ENCODE measurements around the gene RABGGTA. TPM values are rescaled to one million over a fixed set of nuclear protein-coding genes. Genes with fewer than 3 reads are reported as not detected.

The RABGGTA gene
- total RNA-seq, 1 experiment from 2014 or later = 27.1 TPM

DNA sequence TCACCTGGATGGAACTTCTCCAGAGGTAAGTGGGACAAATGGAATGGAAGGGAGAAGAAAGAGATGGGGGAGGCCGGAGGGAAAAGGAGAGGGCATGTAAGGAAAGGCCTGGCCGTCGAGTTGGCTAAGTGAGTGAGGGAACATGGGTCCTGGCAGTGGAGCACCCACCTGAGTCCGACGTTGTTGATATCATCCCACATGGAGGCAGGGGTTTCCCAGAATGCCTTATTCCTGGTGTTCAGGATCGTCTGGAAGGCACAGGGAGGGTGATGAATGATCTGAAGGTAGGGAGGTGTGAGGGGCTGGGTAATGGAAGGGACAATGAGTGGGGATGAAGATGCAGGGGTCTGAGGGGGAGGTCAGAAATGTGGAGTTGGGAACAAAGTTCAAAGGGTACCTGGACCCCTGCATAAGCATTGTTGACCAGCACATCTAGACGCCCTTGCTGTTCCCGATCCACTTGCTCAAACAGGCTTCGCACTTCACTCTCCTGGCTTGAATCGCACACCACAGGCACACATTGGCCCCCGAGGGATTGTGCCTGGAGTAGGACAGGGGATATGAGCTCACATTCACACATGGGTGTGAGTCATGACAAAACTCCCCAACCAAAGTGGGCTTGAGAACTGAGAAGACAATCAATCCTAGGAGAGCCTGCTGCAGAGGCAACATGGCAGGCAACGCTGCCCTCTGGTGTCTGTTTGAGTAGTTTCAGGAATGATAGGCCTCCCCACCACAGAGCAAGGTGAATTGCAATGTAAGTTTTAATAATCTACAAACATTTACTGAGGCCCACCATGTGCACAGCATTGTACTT is 25.2 kb upstream of the RABGGTA start:
- Mint-ChIP-seq H3K4me3 (ENCODE audit: unreplicated experiment) (no peak overlapping the region), H3K36me3 (ENCODE audit: insufficient read depth, unreplicated experiment) (peaks cover 37% of the 10 kb centered on the region), H3K9me3 (ENCODE audit: unreplicated experiment) (no peaks in the 10 kb centered on the region), H3K27me3 (ENCODE audit: insufficient read depth, unreplicated experiment) (no peaks in the 10 kb centered on the region), H3K27ac (ENCODE audit: unreplicated experiment) (peak overlapping the region; percentile 14), H3K4me1 (ENCODE audit: low read depth, unreplicated experiment) (peaks cover 15% of the 10 kb centered on the region)
- no peaks in the 10 kb centered on the region for H3K27me3 ChIP-seq (replicated peaks; ENCODE audit: control insufficient read depth, insufficient read depth, low read length)
- BruUV-seq (replicated peaks) = no TSS peak
- H3K9me3 ChIP-seq = no peaks in the 10 kb centered on the region
- POLR2A ChIA-PET = interaction anchor here (0.9 to 2.0 kb wide), 3 partner anchors 12 to 54 kb away, joined by 3 to 32 read pairs (median 4); partner anchors contain the start of genes RABGGTA and TINF2
- no peak overlapping the region for H3K4me3 ChIP-seq (ENCODE audit: low read depth, low read length)
- peaks cover 4% of the 10 kb centered on the region for H3K36me3 ChIP-seq (ENCODE audit: control insufficient read depth, insufficient read depth, low read length)
- peaks cover 5% of the 10 kb centered on the region for H3K4me1 ChIP-seq
- intact Hi-C loops (cut with micrococcal nuclease; ENCODE audit: unreplicated experiment) = loop anchor here (1.0 kb wide), 3 partner anchors 25 to 80 kb away; partner anchors contain the start of genes MDP1 and RABGGTA
- TF ChIP-seq, protein P1, sequence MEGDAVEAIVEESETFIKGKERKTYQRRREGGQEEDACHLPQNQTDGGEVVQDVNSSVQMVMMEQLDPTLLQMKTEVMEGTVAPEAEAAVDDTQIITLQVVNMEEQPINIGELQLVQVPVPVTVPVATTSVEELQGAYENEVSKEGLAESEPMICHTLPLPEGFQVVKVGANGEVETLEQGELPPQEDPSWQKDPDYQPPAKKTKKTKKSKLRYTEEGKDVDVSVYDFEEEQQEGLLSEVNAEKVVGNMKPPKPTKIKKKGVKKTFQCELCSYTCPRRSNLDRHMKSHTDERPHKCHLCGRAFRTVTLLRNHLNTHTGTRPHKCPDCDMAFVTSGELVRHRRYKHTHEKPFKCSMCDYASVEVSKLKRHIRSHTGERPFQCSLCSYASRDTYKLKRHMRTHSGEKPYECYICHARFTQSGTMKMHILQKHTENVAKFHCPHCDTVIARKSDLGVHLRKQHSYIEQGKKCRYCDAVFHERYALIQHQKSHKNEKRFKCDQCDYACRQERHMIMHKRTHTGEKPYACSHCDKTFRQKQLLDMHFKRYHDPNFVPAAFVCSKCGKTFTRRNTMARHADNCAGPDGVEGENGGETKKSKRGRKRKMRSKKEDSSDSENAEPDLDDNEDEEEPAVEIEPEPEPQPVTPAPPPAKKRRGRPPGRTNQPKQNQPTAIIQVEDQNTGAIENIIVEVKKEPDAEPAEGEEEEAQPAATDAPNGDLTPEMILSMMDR (IDR thresholded peaks at IDR 0.05; ENCODE audit: insufficient read depth in 1 of 2, low read depth in 1 of 2, low read length in 1 of 2, severe bottlenecking in 1 of 2, unreplicated experiment in 1 of 2) = peak; percentile 69 to 72
- peak; percentile 67 to 69 for DNase-seq
- CTCF ChIA-PET = interaction anchor here (0.7 to 5.8 kb wide), 8 partner anchors 11 to 135 kb away, joined by 3 to 157 read pairs (median 8); partner anchors contain the start of genes CHMP4A, CIDEB, RABGGTA and TINF2

DNA sequence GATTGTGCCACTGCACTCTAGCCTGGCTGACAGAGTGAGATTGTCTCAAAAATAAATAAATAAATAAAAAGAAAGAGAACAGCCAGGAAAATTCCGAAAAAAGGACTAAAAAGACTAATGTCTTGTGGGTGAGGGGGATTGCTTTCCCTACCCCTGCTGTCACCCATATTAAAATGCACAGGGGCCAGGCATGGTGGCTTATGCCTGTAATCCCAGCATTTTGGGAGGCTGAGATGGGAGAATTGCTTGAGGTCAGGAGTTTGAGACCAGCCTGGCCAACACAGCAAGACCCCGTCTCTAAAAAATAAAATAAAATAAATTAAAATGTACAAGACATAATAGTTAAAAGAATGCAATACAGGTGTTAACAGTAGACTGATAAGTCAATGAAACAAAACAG is 22.1 kb upstream of the RABGGTA start:
- DNase-seq = no peak
- intact Hi-C loops (cut with micrococcal nuclease; ENCODE audit: unreplicated experiment) = no loop called here
- Mint-ChIP-seq H3K27me3 (ENCODE audit: insufficient read depth, unreplicated experiment) (no peaks in the 10 kb centered on the region), H3K36me3 (ENCODE audit: insufficient read depth, unreplicated experiment) (peaks cover 24% of the 10 kb centered on the region), H3K9me3 (ENCODE audit: unreplicated experiment) (no peaks in the 10 kb centered on the region), H3K4me3 (ENCODE audit: unreplicated experiment) (no peak overlapping the region), H3K4me1 (ENCODE audit: low read depth, unreplicated experiment) (peaks cover 9% of the 10 kb centered on the region), H3K27ac (ENCODE audit: unreplicated experiment) (no peak overlapping the region)
- POLR2A ChIA-PET = no interaction called here
- no peaks in the 10 kb centered on the region for H3K9me3 ChIP-seq
- TF ChIP-seq, protein P1 (IDR thresholded peaks at IDR 0.05; ENCODE audit: insufficient read depth in 1 of 2, low read depth in 1 of 2, low read length in 1 of 2, severe bottlenecking in 1 of 2, unreplicated experiment in 1 of 2) = no peak
- BruUV-seq (replicated peaks) = no TSS peak
- peaks cover under 1% of the 10 kb centered on the region for H3K4me1 ChIP-seq
- CTCF ChIA-PET = interaction anchor here (1.2 to 1.5 kb wide), 2 partner anchors 22 to 51 kb away, joined by 3 to 5 read pairs; partner anchors contain the start of genes RABGGTA and TINF2
- no peak overlapping the region for H3K4me3 ChIP-seq (ENCODE audit: low read depth, low read length)
- H3K27me3 ChIP-seq (replicated peaks; ENCODE audit: control insufficient read depth, insufficient read depth, low read length) = no peaks in the 10 kb centered on the region
- peaks cover 3% of the 10 kb centered on the region for H3K36me3 ChIP-seq (ENCODE audit: control insufficient read depth, insufficient read depth, low read length)

DNA sequence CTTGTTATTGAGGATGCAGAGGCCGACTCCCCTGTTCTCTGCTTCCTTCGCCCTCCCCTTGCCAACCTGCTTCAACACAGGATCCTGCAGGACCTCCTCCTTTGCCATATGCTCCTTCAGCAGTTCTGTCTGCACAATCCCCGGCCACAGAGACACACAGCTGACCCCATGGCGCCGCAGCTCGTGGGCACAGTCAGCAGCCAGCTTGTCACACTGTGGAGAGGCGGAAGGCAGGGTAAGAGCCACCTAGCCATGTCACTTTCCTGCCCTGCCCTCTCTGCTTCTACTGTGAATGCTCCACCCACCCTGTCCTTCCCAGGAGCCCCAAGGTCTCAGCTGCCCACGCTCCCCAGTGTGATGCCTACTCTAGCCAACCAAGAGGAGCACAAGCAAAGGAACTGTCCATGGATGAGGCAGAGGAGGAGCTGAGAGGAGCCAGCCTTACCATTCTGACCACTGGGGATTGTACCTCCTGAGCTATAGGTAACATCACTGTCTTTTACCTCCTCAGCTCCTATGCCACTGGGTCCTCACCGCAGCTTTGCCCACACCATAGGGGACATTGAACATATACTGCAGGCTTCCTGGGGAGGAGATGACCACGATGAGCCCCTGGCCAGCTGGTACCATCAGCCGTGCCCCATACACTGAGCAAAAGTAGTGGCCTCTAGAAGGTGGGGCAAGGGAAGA is 20.9 kb upstream of the RABGGTA start:
- no peak for DNase-seq
- Mint-ChIP-seq H3K4me3 (ENCODE audit: unreplicated experiment) (no peak overlapping the region), H3K36me3 (ENCODE audit: insufficient read depth, unreplicated experiment) (peaks cover 24% of the 10 kb centered on the region), H3K4me1 (ENCODE audit: low read depth, unreplicated experiment) (peaks cover 2% of the 10 kb centered on the region), H3K9me3 (ENCODE audit: unreplicated experiment) (no peaks in the 10 kb centered on the region), H3K27ac (ENCODE audit: unreplicated experiment) (no peak overlapping the region), H3K27me3 (ENCODE audit: insufficient read depth, unreplicated experiment) (no peaks in the 10 kb centered on the region)
- Histone ChIP-seq H3K9me3 (no peaks in the 10 kb centered on the region), H3K4me3 (ENCODE audit: low read depth, low read length) (no peak overlapping the region), H3K4me1 (no peaks in the 10 kb centered on the region; the same call in 1 of the 2 replicates), H3K27me3 (replicated peaks; ENCODE audit: control insufficient read depth, insufficient read depth, low read length) (no peaks in the 10 kb centered on the region), H3K36me3 (ENCODE audit: control insufficient read depth, insufficient read depth, low read length) (peaks cover 3% of the 10 kb centered on the region)
- intact Hi-C loops (cut with micrococcal nuclease; ENCODE audit: unreplicated experiment) = no loop called here
- no TSS peak for BruUV-seq (replicated peaks)
- TF ChIP-seq, protein P1 (IDR thresholded peaks at IDR 0.05; ENCODE audit: insufficient read depth in 1 of 2, low read depth in 1 of 2, low read length in 1 of 2, severe bottlenecking in 1 of 2, unreplicated experiment in 1 of 2) = no peak
- POLR2A ChIA-PET = no interaction called here
- CTCF ChIA-PET = interaction anchor here (0.6 to 1.5 kb wide), 4 partner anchors 21 to 224 kb away, joined by 3 to 5 read pairs (median 3); partner anchors contain the start of genes RABGGTA and TINF2
